HepG2 (cell line): ENCODE results near the gene SLC23A2. TPM values are rescaled to one million over a fixed set of nuclear protein-coding genes. Genes with fewer than 3 reads are reported as not detected.

Experiments used
- AFF4 ChIP-seq: sonication (generic); formaldehyde crosslinking; IDR thresholded peaks from 2 replicates; pipeline ENCODE4 v1.4.0; 2020; ENCODE audit warnings: missing genetic modification reagents
- ATF1 ChIP-seq: IDR thresholded peaks from 2 replicates; pipeline ENCODE4 v1.6.1; 2016; ENCODE audit warnings: mild to moderate bottlenecking, control low read depth
- BCL6 ChIP-seq: IDR thresholded peaks from 2 replicates; pipeline ENCODE4 v1.6.1; 2016; ENCODE audit warnings: missing genetic modification reagents, missing compliant biosample characterization
- DPF2 ChIP-seq: sonication (generic); formaldehyde crosslinking; IDR thresholded peaks from 2 replicates; pipeline ENCODE4 v1.4.0; 2020; ENCODE audit warnings: mild to moderate bottlenecking, low read depth, missing genetic modification reagents, borderline replicate concordance
- FOXO1 ChIP-seq: sonication (generic); formaldehyde crosslinking; IDR thresholded peaks from 2 replicates; pipeline ENCODE4 v1.4.0; 2020; ENCODE audit warnings: missing genetic modification reagents
- FOXP4 ChIP-seq: sonication (generic); formaldehyde crosslinking; IDR thresholded peaks from 2 replicates; pipeline ENCODE4 v1.4.0; 2020; ENCODE audit warnings: missing genetic modification reagents
- HOXA7 ChIP-seq: sonication (generic); formaldehyde crosslinking; IDR thresholded peaks from 2 replicates; pipeline ENCODE4 v1.8.1; 2022; ENCODE audit warnings: mild to moderate bottlenecking, missing genetic modification reagents, moderate library complexity
- MAZ ChIP-seq, 2 experiments: sonication (generic) in 1 of 2; formaldehyde crosslinking in 1 of 2; IDR thresholded peaks; 2 replicates each; pipeline versions ENCODE4 v1.5.0 to v1.6.1; 2012 to 2020; ENCODE audit warnings: low read depth in 2 of 2, mild to moderate bottlenecking in 2 of 2, borderline replicate concordance in 1 of 2, improper control_type of control experiment in 1 of 2, low read length in 1 of 2, missing genetic modification reagents in 1 of 2, moderate library complexity in 1 of 2
- PRDM4 ChIP-seq: sonication (generic); formaldehyde crosslinking; IDR thresholded peaks from 2 replicates; pipeline ENCODE4 v1.9.0; 2021; ENCODE audit warnings: missing genetic modification reagents, borderline replicate concordance
- ZNF761 ChIP-seq: sonication (generic); formaldehyde crosslinking; conservative IDR thresholded peaks from 2 replicates; pipeline ENCODE4 v1.4.0; 2020; ENCODE audit warnings: mild to moderate bottlenecking, missing genetic modification reagents
- ZNF878 ChIP-seq: sonication (generic); formaldehyde crosslinking; IDR thresholded peaks from 2 replicates; pipeline ENCODE4 v1.8.1; 2023; ENCODE audit warnings: mild to moderate bottlenecking, missing genetic modification reagents, moderate library complexity
- polyA plus RNA-seq, 8 experiments: library from polyadenylated mRNA; depleted of rRNA in 3 of 8; stranded (reverse) in 7 of 8; unstranded in 1 of 8; fragments of >200 nt; fragmentation: Illumina TruSeq in 4 of 8; extraction: Trizol in 4 of 8; gene quantifications; 2 replicates each; pipeline versions ENCODE4 v1.2.1 to v1.2.3, GENCODE V29; 2011 to 2016; ENCODE audit warnings: low read depth in 4 of 8, missing spikeins in 1 of 8, mixed read lengths in 1 of 8; ENCODE audit not compliant: insufficient read depth in 1 of 8
- total RNA-seq, 5 experiments: library from RNA; depleted of rRNA; stranded (reverse); fragments of >200 nt; fragmentation: Illumina TruSeq; extraction: Trizol; gene quantifications; 2 replicates each; pipeline ENCODE4 v1.2.3, GENCODE V29; 2016; ENCODE audit warnings: low read depth in 1 of 5
- TF ChIP-seq, protein P1 (sequence below): sonication (generic); formaldehyde crosslinking; IDR thresholded peaks from 2 replicates; pipeline ENCODE4 v1.4.0; 2020; ENCODE audit warnings: missing genetic modification reagents

The SLC23A2 gene
- total and polyA plus RNA-seq, 2 of the 13 experiments (the other 11 are each of a cell fraction or from before 2014, with no cell fraction given) = 42.2 to 51.2 TPM

DNA sequence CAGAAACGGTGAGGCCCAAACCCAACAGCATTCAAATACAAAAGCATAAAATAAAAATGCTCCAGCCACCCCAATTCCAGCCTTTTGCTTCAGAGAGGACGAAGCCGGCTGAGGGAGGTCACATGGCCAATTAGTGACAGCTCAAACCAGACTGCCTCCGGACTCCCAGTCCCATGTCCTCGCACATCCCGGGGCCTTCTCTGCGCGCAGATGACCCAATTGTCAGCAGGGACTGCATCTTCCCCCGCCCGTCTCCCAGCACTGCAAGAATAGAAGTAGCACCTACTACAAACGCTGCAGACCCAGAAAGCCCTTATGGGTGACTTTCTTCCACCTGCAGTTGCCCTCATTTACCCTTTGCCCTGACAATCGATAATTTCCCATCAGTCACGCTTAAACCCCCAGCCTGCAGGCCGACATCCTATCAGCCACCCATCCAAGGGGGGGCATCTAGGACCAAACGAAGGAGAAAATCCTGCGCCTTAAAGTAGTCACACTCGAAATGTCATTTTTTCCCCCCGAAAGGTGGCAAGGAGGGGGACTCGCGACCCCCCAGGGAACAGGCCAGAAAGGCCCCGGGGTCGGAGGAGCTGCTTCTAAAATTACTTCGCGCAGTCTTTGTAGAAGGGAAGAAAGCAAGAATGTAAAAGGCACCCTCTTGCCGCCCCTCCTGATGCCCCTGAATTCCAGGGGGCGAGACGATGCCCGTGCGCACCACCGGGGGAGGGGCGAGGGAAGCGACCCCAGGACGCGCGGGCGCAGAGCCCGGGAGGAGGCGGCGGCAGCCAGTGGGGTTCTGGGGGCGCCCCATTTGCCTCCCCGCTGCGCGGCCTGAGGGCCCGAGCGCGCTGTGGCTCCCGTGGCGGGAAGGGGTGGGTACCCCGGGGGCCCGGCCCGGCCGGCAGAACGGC, 792 bp downstream of the SLC23A2 start (continued):
- TF ChIP-seq FOXP4 (CRISPR knock-in tag) (peak; percentile 48; the same call in 1 of the 2 replicates), ZNF761 (CRISPR knock-in tag) (no peak), MAZ (IDR thresholded peaks at IDR 0.05; ENCODE audit: borderline replicate concordance, low read depth, low read length) (0 out of 2 replicates have a peak, but pooled peaks have one; percentile 6), MAZ (CRISPR knock-in tag; IDR thresholded peaks at IDR 0.05; ENCODE audit: low read depth) (0 out of 2 replicates have a peak, but pooled peaks have one; percentile 8), DPF2 (CRISPR knock-in tag) (peak; percentile 52; the same call in 1 of the 2 replicates), HOXA7 (CRISPR knock-in tag) (no peak), ATF1 (CRISPR knock-in tag) (no peak), AFF4 (CRISPR knock-in tag) (no peak; the same call in 1 of the 2 replicates), FOXO1 (CRISPR knock-in tag) (no peak), BCL6 (CRISPR knock-in tag) (peak; percentile 64), PRDM4 (CRISPR knock-in tag) (no peak), ZNF878 (peak; percentile 59; the same call in 1 of the 2 replicates)
- TF ChIP-seq, protein P1, sequence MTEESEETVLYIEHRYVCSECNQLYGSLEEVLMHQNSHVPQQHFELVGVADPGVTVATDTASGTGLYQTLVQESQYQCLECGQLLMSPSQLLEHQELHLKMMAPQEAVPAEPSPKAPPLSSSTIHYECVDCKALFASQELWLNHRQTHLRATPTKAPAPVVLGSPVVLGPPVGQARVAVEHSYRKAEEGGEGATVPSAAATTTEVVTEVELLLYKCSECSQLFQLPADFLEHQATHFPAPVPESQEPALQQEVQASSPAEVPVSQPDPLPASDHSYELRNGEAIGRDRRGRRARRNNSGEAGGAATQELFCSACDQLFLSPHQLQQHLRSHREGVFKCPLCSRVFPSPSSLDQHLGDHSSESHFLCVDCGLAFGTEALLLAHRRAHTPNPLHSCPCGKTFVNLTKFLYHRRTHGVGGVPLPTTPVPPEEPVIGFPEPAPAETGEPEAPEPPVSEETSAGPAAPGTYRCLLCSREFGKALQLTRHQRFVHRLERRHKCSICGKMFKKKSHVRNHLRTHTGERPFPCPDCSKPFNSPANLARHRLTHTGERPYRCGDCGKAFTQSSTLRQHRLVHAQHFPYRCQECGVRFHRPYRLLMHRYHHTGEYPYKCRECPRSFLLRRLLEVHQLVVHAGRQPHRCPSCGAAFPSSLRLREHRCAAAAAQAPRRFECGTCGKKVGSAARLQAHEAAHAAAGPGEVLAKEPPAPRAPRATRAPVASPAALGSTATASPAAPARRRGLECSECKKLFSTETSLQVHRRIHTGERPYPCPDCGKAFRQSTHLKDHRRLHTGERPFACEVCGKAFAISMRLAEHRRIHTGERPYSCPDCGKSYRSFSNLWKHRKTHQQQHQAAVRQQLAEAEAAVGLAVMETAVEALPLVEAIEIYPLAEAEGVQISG = peak; percentile 23; the same call in 1 of the 2 replicates
